Keratinocyte (primary cell): ENCODE measurements around the gene CADM2. TPM values are rescaled to one million over a fixed set of nuclear protein-coding genes. Genes with fewer than 3 reads are reported as not detected.

Experiments
- DNase-seq: peaks from one replicate; pipeline ENCODE4 v3.0.0-alpha.2; 2011; ENCODE audit warnings: low read depth, missing footprints, low spot score
- FAIRE-seq: peaks from 2 replicates; lab custom pipeline; 2011; peaks lifted over from hg19 to GRCh38; lab: Jason Lieb, UNC
- H2AFZ ChIP-seq: 2 replicates; pipeline ENCODE4 v1.6.0; 2012; ENCODE audit warnings: low read length, control low read depth, inconsistent platforms; ENCODE audit not compliant: control insufficient read depth
- H3K27ac ChIP-seq: 2 replicates; pipeline ENCODE4 v1.5.1; 2011; ENCODE audit warnings: low read length; ENCODE audit not compliant: control insufficient read depth, insufficient read depth
- H3K27me3 ChIP-seq: 3 replicates; pipeline ENCODE4 v1.6.0; 2011; ENCODE audit warnings: low read length; ENCODE audit not compliant: control insufficient read depth, insufficient read depth; ENCODE audit errors: extremely low read depth
- H3K36me3 ChIP-seq, 2 experiments: 2 replicates in 1 of 2; 3 replicates in 1 of 2; pipeline ENCODE4 v1.5.1; 2011; ENCODE audit warnings: low read length in 2 of 2, mild to moderate bottlenecking in 1 of 2; ENCODE audit not compliant: control insufficient read depth in 2 of 2, insufficient read depth in 2 of 2; ENCODE audit errors: extremely low read depth in 1 of 2
- H3K4me1 ChIP-seq: 3 replicates; pipeline ENCODE4 v1.5.1; 2011; ENCODE audit warnings: low read length; ENCODE audit not compliant: control insufficient read depth, insufficient read depth; ENCODE audit errors: extremely low read depth
- H3K4me2 ChIP-seq: 3 replicates; pipeline ENCODE4 v1.6.0; 2011; ENCODE audit warnings: low read depth, low read length; ENCODE audit not compliant: control insufficient read depth, insufficient read depth; ENCODE audit errors: extremely low read depth
- H3K4me3 ChIP-seq, 3 experiments: fragments of 200-600 bp in 1 of 3; sonication (generic) in 1 of 3; 2 replicates in 2 of 3; 3 replicates in 1 of 3; pipeline ENCODE4 v1.5.1; 2011 to 2016; ENCODE audit warnings: low read length in 3 of 3, mild to moderate bottlenecking in 3 of 3, control low read depth in 2 of 3, inconsistent platforms in 1 of 3, low read depth in 1 of 3, mixed read lengths in 1 of 3, mixed run types in 1 of 3, moderate library complexity in 1 of 3; ENCODE audit not compliant: control insufficient read depth in 2 of 3, insufficient read depth in 2 of 3; ENCODE audit errors: extremely low read depth in 1 of 3
- H3K79me2 ChIP-seq: 2 replicates; pipeline ENCODE4 v1.6.0; 2012; ENCODE audit warnings: low read length; ENCODE audit not compliant: control insufficient read depth, insufficient read depth
- H3K9ac ChIP-seq: 3 replicates; pipeline ENCODE4 v1.6.0; 2011; ENCODE audit warnings: low read length; ENCODE audit not compliant: control insufficient read depth, insufficient read depth; ENCODE audit errors: extremely low read depth
- H3K9me1 ChIP-seq: 3 replicates; pipeline ENCODE4 v1.6.0; 2011; ENCODE audit warnings: low read length; ENCODE audit not compliant: control insufficient read depth, insufficient read depth; ENCODE audit errors: extremely low read depth
- H3K9me3 ChIP-seq: 2 replicates; pipeline ENCODE4 v1.5.1; 2012; ENCODE audit warnings: low read depth, low read length; ENCODE audit not compliant: control insufficient read depth
- H4K20me1 ChIP-seq: 3 replicates; pipeline ENCODE4 v1.6.0; 2011; ENCODE audit warnings: low read length; ENCODE audit not compliant: control insufficient read depth, insufficient read depth; ENCODE audit errors: extremely low read depth
- EZH2 ChIP-seq: IDR thresholded peaks from one replicate; pipeline ENCODE4 v1.6.1; 2012; ENCODE audit warnings: inconsistent platforms, mild to moderate bottlenecking, low read length, moderate library complexity
- dilution Hi-C: fragments of 300-500 bp; cut with MboI; formaldehyde crosslinking; loops from one replicate; pipeline ENCODE4 v1.7.0; 2020; ENCODE audit warnings: low sequenced_read_pairs; ENCODE audit not compliant: extremely low pct_ligation_motif_present
- polyA plus RNA-seq, 5 experiments: library from polyadenylated mRNA; depleted of rRNA in 3 of 5; stranded (reverse) in 3 of 5; stranded (forward) in 1 of 5; unstranded in 1 of 5; fragments of >200 nt; gene quantifications; 1 replicate in 1 of 5; 2 replicates in 3 of 5; 3 replicates in 1 of 5; pipeline versions ENCODE4 v1.2.1 to v1.2.3, GENCODE V29; 2011 to 2012; ENCODE audit warnings: missing spikeins in 2 of 5, low read depth in 1 of 5, low replicate concordance in 1 of 5
- TF ChIP-seq, protein P1 (sequence below), 3 experiments: IDR thresholded peaks in 1 of 3; conservative IDR thresholded peaks in 1 of 3; optimal IDR thresholded peaks in 1 of 3; 2 replicates in 2 of 3; 3 replicates in 1 of 3; pipeline versions ENCODE3 to v1.5.1; 2011; ENCODE audit warnings: low read length in 3 of 3, mild to moderate bottlenecking in 3 of 3, moderate library complexity in 2 of 3, control low read depth in 1 of 3, inconsistent platforms in 1 of 3; ENCODE audit not compliant: insufficient read depth in 2 of 3; ENCODE audit errors: extremely low read depth in 1 of 3

CADM2 gene
- polyA plus RNA-seq, 1 donor (not counting 4 experiments of a cell fraction or from before 2014, with no cell fraction given): not detected

DNA sequence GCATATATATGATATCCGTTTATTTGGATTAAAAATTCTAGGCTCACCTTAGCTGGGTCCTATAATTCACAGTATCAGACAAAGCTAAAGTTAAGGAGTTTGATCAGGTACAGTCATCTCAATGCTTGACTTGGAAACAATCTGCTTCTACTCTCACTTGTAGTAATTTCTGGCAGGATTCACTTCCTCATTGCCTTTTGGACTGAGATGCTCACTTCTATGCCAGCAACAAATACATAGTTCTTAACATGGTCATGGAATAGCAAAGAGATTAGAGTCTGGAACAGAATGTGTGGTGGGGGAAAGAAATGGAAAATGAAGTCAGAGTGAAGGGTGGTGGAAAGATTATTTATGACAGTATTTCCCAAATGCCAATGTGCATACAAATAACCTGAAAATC, 693.6 kb downstream of the CADM2 start:
- no peaks in the 10 kb centered on the region for H3K79me2 ChIP-seq
- H3K9ac ChIP-seq: no peak overlapping the region
- dilution Hi-C loops: no loop called here
- no peak overlapping the region for H3K27ac ChIP-seq
- H3K9me3 ChIP-seq: peaks cover 1% of the 10 kb centered on the region
- no peaks in the 10 kb centered on the region for H3K36me3 ChIP-seq
- H4K20me1 ChIP-seq: no peaks in the 10 kb centered on the region
- no peak overlapping the region for H2AFZ ChIP-seq
- no peak for DNase-seq
- no peaks in the 10 kb centered on the region for H3K4me1 ChIP-seq
- H3K27me3 ChIP-seq: no peaks in the 10 kb centered on the region
- TF ChIP-seq, protein P1, sequence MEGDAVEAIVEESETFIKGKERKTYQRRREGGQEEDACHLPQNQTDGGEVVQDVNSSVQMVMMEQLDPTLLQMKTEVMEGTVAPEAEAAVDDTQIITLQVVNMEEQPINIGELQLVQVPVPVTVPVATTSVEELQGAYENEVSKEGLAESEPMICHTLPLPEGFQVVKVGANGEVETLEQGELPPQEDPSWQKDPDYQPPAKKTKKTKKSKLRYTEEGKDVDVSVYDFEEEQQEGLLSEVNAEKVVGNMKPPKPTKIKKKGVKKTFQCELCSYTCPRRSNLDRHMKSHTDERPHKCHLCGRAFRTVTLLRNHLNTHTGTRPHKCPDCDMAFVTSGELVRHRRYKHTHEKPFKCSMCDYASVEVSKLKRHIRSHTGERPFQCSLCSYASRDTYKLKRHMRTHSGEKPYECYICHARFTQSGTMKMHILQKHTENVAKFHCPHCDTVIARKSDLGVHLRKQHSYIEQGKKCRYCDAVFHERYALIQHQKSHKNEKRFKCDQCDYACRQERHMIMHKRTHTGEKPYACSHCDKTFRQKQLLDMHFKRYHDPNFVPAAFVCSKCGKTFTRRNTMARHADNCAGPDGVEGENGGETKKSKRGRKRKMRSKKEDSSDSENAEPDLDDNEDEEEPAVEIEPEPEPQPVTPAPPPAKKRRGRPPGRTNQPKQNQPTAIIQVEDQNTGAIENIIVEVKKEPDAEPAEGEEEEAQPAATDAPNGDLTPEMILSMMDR (optimal IDR thresholded peaks at IDR 0.05 in 1 of 3, IDR thresholded peaks at IDR 0.05 in 1 of 3, conservative IDR thresholded peaks at IDR 0.05 in 1 of 3; ENCODE audit: extremely low read depth in 1 of 3, insufficient read depth in 2 of 3, low read length in 3 of 3): no peak
- TF ChIP-seq EZH2: no peak
- FAIRE-seq: no peak
- H3K9me1 ChIP-seq: no peaks in the 10 kb centered on the region
- no peak overlapping the region for H3K4me2 ChIP-seq
- no peak overlapping the region for H3K4me3 ChIP-seq

DNA sequence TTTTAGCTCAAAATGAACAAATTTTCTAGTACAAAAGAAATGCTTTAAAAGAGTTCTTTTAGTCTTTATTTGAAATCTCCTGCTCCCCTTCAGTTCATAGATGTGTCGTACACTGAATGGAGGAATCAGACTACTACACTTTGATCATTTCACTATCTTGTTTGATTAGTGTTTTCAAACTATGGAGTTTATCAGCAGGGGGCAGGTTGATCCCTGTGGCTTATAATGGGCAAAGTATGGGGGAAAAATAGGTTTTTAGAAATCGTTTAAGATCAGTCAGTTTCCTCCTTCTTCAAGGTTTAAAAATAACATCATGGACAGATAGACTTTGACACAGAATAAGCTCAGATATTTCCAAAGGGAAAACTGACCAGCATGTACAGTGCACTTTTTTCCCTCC, 701.7 kb downstream of the CADM2 start:
- no peaks in the 10 kb centered on the region for H3K36me3 ChIP-seq
- no peak for DNase-seq
- dilution Hi-C loops: no loop called here

More for the DNA sequence above, 701.7 kb downstream of the CADM2 start:
- Histone ChIP-seq H4K20me1 (no peaks in the 10 kb centered on the region), H2AFZ (no peak overlapping the region), H3K9ac (no peak overlapping the region), H3K79me2 (no peaks in the 10 kb centered on the region), H3K4me1 (no peaks in the 10 kb centered on the region), H3K4me3 (no peak overlapping the region), H3K27ac (no peak overlapping the region), H3K9me1 (no peaks in the 10 kb centered on the region), H3K4me2 (no peak overlapping the region), H3K27me3 (no peaks in the 10 kb centered on the region), H3K9me3 (no peaks in the 10 kb centered on the region)
- FAIRE-seq: no peak
- TF ChIP-seq EZH2: no peak
- TF ChIP-seq, protein P1 (optimal IDR thresholded peaks at IDR 0.05 in 1 of 3, IDR thresholded peaks at IDR 0.05 in 1 of 3, conservative IDR thresholded peaks at IDR 0.05 in 1 of 3; ENCODE audit: extremely low read depth in 1 of 3, insufficient read depth in 2 of 3, low read length in 3 of 3): no peak
